NCI-H2196 (cell line): ENCODE measurements around the gene NINL.
A peak's percentile ranks its signal among the peaks of the same experiment; 100 is the strongest.
"Not testable (repeated sequence)": the region's sequence is repeated elsewhere in the genome, so short reads cannot be mapped to it uniquely, and the experiment has no call there.

Source experiments
- DNase-seq: peaks from one replicate; lab custom pipeline; 2025; ENCODE audit not compliant: unreplicated experiment; lab: John Stamatoyannopoulos, UW

NINL gene

DNA sequence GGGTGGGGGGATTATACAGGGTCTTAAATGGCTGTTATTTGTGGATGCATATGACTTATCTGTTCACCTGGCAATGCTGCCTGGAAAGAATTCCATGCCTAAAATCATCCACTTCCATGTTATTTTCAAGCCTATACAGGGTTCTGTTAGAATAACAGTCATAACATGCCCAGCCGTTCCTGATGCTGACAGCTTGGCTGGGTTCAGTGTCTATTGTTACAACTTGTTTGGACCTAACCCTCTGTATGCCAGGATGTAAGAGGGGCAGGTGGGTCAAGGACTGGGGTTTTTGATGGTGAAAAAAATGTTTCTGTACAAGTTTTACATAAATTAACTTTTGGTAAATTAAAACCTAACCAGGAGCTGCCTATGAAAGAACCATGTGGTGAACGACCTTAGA is 98.0 kb downstream of the NINL start:
- DNase-seq, result no peak

DNA sequence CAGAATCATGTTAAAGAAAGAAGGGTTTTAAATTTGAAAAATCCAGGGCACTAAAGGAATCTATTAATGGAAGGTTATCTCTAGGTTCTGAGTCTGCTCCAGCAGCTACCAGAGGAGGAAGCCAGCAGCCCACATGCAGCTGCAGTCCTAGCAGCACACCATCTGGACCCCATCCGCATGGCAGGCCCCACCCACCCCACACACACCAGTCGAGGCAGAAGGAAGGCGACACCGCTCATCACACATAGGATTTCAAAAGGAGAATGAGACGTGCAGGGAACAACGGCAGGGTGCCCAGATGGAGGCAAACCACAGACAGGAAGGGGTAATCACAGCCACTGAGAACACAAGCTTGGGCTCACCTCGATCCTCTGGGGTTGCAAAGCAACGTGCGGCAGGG is 99.0 kb downstream of the NINL start:
- DNase-seq, result no peak

DNA sequence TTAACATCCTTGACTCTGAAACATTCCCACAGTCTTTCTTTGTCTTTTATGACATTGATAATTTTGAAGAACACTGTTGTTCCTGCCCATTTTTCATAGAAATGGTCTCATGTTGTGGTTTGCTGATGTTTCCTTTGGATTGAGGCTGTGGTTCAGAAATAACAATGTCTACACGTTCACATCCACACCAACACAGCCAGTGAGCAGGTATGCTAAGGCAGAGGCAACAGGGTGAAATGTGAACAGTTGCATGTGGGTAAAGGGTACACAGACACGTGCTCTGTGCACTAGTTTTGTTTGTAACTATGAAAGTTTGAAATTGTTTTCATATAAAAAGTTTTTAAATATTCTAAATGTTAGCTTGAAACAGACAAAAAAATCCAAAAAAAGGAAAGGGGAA is 99.5 kb downstream of the NINL start:
- DNase-seq, result no peak

DNA sequence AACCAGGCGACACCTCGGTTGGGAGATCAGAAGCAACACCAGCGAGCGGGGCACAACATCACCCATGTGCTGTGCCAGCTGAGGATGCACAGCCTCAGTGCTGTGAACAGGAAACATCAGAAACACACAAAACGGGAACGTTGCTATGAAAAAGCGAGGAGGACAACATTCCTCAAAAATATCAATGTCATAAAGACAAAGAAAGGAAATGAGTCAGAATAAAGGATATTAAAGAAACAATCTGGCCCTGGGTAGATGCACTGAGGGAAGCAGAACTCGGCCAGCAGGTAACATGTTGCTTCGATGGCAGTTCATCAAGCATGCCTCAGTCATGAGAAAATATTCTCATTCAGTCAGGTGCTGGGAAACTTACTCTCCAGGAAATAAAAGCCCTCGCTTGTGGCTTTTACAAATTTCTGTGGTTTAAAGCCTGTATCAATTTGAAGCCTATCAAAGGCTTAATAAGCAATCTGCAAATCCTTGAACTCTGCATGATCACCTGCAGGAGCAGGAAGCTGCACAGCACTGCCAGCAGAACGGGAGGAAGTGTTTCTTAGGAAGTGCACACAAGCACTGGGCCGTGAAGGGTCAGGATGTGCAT is 100.3 kb downstream of the NINL start:
- no peak for DNase-seq

DNA sequence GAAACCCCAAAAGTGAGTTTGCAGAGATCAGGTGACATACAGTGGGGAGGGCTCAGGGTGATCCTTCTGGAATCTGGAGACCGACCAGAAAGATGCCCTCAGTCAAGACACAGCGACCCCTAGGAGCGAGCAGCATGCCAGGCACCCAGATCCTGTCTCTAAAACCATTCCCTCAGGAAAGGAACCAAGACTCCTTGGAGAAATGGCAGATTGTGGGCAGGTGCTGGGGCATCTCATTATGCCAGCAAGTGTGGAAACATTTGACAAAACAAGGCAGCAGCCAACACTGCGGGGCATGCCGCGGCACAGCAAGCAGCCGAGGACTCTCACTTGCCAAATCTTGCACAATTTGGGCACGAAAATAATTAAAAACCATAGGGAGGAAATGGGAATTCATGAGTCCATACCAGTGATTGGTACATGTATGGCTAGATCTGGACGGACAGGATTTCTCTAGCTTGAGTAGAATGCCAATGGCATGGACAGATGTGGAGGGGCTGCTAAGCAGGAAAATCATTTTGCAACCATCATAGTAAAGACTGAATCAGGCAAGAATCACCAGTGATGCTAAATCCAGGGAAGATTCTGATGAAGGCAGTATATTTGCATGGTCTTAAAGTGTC is 101.0 kb downstream of the NINL start:
- DNase-seq, result no peak

DNA sequence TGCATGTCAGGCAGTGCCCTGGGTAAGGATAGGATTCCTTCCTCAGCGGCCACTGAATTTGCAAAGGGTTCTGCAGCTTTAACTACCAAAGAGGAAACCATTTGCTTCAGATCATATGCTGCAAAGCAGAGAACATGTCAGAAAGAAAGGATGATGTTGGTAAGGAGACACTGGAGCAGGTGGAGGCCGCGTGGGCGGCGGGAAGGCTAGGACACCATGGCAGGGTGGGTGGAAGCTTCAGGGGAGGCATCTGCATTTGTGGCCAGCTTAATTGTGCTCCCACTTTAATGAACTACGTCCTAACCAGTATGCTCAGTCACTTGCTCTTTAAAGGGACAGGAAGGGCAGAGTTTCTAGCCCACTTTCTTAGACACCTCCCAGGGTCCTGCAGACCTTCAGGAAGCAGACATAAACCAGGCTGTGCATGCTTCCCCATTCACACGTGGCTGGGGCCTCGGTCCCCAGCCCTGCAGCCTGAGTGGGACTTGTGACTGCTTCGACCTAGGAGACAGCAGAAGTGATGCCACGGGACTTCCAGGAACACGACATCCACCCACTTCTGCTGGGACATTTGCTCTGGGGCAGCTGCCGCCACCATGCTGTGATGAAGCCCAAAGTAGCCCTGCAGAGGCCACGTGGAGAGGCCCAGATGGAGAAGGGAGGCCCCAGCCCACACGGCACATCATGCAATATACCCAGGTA is 101.7 kb downstream of the NINL start:
- DNase-seq, result no peak

DNA sequence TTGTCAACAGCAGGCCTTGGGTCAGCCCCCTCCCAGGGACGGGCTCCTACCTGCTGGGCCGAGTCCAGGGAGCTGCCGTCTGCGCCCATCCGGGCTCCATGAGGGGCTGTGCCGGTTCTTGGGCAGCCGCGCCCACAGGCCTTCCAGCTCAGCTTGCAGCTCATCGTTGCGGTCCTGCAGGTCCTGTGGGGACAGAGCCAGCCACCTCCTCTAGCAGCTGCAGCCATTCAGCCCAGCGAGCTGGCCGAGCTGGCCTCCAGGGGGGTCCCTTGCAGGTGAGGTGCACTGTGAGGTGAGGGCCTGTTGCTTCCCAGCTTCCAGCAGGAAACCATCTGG is 103.4 kb downstream of the NINL start:
- DNase-seq, result no peak

DNA sequence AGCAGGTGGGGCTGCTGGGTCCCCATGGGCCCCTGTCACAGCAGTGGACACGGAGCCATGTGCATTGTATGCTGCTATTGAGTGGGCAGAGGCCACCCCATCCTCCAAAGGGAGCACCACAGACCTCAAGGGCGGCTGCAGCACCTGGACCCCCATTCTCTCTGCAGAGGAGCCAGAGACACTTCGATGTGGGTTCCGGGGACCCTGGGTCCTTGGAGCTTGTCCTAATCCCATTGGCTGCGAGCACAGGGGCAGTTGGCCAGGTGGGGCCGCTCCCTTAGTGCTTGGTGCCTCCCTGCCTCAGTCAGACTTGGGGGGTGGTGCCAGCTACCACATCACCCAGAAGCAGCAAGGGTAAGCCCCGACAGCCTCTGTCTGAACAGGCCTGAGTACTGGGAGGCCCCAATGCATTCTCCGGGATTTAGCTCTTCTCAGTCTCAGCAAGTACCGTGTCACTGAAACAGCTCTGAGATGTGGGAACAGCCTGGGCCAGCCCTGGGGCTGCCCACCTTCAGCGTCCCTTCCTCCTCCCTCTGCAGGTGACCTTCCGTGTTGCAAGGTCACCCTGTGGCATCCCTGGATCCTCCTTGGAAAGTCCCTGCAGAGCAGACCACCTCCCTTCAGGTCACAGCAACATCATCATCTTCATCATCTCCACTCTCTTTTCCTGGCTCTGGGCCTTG is 104.0 kb downstream of the NINL start:
- DNase-seq, result no peak

DNA sequence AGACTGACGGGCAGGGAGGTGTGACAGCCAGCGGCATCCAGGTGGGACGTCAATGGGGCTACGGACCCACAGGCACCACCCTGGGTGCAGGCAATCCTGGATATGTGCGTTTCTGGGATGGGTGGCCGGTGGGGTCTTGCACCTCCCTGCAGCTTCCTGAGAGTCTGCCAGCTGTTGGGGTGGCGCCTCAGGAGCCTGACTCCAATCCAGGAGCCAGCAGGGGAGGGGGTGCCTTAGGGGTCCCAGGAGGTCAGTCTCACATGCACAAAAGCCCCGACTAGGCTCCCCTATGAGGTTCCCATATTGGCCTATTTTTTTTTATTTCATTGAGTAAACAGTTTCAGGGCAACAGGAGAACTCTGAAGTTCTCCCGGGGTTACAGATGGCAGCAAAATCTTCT is 104.5 kb downstream of the NINL start:
- no peak for DNase-seq

DNA sequence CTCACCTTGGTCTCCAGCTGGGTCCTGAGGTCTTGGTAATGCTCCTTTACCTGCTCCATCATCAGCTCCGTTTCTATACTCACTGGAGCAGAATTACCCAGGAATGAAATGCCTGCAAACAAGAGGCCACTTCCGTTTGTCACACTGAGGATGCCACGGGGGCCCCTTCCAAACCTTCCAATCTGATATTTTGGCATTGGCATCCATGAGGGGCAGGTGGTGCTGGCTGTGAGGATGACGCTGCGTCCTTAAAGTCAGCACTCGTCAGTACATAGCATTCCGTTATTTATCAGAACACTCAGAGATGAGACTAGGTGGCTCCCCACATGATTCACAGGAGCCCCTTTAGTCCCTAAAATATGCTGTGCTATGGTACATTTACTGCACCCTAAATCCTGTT is 105.2 kb downstream of the NINL start:
- no peak for DNase-seq

DNA sequence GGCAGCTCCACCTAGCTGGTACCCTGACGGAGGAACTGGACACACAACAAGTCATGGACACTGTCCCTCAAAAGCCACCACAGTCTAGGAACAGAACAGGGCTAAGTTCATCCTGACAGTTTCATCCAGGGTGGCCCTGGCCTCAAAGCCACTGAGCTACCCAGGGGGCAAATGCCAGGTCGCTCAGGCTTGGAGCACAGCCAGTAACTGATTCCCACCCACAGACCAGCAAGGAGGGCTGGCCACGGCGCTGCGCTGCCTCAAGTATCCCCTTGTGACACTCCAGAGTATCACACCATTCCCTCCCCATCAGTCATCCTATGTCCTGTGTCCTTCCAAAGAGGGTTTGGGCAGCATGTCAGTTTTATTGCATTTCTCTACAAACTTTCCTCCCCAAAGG is 105.7 kb downstream of the NINL start:
- no peak for DNase-seq

DNA sequence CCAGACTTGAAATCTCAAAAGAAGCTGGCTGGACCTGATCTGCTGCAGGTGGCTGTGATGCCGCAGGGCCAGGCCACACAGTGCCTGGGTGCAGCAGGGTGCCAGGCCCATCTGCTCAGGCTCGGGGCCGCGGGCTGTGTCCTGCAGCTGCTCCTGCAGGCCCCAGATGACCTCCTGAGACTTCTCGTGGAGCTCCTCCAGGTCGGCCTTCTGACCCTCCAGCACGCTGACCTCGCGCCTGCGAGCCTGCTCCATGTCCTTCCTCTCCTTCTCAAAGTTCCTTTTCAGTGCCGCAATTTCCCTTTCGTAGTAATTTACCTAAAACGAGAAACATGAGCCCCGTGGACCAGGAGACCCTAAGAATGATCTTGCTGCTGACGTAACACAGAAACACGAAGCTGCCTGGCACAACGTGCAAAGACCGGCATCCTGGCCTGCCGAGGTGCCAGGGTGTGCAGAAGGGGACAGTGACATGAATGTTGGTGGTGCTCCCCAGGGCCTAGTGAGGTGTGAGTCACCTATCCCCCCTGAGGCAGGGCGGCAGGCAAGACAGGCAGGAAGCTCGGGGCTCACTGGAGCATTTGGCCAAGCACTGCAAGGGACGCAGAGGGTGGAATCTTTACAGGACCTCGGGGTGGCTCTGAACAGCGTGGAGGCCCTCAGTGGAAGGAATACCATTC is 106.3 kb downstream of the NINL start:
- no peak for DNase-seq

DNA sequence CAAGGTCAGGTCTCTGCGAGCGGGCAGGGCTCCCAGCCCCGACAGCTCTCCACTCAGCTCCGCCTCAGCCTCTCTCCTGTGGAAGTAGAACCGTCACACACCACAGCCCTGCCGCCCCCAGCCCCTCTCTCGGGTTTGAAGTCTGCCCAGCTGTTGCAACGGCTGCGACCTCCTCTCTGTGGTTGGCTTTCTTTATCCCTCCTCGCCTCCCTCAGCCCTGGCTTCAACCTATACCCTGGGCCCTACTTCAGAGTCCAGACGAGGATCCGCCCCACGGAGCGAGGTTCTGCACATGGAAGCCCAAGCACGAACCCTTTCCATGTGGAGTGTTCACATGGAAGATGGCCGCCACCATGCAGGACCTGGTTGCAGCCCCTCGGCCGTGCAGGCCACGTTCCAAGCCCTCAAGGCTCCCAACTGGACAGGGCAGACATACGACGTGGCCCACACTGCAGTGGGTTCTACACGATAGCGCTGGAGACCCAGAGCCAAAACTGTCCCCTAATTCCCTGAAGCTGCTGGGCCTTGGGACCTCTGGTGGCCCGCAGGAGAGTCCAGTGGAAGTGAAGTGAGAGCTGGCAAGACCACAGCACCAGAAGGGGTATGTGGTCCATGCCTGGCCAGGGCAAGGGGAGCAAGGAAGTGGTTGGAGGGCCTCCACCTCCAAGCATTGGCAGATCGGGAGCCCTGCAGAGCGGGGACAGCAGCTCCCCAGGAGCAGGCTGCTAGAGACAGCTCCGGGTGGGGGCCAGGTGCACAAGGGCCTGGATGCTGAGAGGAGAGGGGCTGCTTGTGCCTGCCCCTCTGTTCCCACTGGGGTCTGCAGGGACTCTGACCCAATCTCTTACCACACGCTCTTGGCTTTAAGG is 108.1 kb downstream of the NINL start:
- no peak for DNase-seq

DNA sequence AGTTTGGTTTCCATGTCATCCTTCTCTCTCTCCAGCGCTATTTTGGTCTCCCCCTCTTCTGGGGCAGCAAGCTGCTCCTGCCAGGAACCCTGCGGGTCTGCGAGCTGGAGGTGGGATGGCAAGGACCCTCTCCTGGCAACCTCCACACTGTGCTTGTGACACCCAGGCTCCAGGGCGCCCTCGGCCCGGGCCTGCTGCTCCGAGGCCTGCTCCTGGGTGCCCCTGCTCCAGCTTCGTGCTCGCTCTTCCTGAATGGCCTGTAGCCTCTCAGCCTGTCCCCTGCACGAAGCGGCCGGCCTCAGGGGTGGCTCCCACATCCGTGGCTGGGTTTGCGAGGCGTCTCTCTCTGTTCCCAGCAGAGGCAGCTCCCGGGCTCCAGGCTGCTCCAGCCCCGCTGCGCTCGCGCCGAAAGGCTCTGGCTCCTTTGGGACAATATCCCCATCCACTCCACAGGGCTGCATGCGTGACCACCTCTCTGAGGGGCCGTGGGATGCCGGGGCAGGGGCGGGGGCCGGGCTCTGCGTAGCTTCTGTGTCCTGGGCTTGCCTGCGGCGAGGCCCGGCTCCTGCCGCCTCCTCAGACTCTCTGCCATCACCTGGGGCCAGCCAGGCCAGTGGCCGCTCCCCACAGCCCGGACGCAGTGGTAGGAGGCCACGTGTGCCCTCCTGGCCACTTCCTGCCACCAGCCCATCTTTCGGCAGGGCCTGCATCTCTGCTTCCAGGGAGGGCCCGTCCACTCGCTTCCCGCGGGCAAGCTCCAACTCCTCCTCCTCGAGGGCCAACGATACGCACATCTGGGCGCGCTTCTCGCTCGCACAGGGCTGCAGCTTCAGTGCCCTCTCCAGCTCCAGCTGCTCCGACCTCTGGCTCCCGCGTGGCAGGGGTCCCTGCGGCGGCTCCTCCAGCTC is 109.0 kb downstream of the NINL start:
- DNase-seq, result no peak

DNA sequence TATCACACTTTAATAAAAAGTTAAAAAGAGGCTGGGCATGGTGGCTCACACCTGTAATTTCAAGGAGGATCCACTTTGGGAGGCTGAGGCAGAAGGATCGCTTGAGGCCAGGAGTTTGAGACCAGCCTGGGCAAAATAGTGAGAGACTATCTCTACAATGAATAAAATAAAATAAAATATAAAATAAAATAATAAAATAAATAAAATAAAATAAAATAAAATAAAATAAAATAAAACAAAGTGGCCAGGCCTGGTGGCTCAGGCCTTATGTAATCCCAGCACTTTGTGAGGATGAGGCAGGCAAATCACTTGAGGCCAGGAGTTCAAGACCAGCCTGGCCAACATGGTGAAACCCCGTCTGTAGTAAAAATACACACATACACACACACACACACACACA is 112.0 kb downstream of the NINL start:
- not testable (repeated sequence) for DNase-seq

DNA sequence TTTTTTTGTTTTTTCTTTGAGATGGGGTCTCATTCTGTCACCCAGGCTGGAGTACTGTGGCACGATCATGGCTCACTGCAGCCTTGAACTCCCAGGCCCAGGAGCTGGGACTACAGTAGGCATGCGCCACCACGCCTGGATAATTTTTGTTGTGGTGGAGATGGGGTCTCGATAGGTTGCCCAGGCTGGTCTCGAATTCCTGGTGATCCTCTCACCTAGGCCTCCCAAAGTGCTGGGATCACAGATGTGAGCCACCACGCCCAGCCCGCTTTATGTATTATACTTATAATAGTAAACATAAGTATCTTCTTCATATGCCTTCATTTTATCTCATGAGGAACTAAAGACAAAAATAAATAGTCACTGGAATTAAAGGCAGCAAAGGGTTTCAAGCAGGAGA is 114.3 kb downstream of the NINL start:
- no peak for DNase-seq

DNA sequence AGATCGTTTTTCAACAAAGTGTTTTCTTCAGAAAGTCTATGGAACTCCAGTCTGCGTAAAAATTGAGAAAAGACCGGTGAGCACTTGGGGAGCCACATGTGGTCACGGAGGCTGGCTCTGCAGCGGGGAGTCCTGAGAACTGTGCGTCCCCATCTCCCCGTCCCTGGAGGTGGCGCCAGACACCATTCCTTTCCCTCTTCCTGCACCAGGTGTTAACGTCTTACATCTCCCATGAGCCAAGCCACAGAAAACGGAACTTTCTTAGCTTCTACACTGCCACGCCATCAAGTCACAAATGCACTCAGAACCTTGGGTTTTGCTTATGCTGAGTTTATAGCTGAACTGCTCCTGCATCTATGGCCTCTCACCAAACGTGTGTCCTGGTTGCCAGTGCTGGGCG is 115.3 kb downstream of the NINL start:
- peak; percentile 19 for DNase-seq

DNA sequence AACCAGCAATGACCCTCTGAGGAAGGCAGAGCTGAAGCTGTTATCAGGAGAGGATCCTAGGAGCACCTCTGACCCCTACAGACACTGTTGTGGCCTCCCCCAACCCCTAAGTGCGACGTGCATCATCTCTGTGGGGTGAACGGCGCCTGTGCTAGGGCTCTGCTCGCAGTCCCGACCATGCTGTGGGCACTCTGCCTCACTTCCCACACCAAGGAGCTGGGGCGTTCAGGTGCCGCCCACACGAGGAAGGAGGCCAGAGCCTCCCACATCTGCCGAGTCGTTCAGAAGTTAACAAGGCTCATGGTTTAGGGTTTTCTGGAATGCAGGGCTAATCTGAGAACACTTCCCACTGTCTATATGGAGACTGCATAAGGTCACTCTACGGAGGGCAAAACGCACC is 115.8 kb downstream of the NINL start:
- no peak for DNase-seq

DNA sequence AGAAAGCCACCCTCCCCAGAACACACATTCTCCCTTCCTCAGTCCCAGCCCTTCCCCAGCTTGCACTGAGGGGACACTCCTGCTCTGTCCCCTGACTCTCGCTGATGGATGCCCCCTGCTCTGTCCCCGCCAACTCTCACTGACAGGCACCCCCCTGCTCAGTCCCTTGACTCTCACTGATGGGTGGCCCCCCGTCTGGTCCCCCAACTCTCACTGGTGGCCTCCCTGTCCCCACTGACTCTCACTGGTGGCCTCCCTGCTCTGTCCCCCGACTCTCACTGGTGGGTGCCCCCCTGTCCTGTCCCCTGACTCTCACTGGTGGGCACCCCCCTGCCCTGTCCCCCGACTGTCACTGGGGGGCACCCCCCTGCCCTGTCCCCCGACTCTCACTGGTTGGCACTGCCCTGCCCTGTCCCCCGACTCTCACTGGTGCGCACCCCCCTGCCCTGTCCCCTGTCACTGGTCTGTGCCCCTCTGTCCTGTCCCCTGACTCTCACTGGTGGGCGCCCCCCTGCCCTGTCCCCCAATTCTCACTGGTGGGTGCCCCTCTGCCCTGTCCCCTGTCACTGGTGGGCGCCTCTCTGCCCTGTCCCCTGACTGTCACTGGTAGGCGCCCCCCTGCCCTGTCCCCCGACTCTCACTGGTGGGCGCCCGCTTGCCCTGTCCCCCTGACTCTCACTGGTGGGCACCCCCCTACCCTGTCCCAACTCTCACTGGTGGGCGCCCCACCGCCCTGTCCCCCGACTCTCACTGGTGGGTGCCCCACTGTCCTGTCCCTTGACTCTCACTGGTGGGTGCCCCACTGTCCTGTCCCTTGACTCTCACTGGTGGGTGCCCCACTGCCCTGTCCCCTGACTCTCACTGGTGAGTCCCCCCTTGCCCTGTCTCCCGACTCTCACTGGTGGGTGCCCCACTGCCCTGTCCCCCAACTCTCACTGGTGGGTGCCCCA is 116.9 kb downstream of the NINL start:
- DNase-seq, result no peak
